Measurements from ENCODE around the gene SYT17.

Gene SYT17

DNA sequence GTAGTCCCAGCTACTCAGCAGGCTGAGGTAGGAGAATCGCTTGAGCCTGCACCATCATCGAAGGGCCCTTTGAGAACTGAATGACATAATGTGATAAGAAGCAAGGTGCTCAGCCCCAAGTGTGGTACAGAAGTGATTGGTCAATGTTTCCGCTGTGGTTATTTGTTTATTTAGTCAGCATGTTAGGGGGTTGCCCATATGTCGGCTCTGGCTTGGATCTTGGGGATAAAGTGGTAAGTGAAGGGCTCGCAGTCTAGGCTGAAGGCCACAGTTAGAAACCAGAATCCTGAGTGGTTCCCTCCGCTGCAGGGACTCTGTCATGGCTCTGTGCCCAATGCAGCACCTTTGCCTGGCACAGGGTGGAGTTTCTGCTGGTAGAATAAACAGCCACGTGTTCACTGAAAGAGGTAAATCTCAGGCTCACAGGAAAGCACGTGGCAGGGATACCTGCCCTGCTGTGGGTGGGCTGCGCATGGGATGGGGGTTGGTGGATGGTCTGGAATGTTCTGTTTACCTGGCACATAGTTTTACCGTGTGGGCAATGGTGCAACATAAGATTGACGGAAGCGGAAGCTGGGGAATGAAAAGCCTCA lies 35.4 kb downstream of the SYT17 start:
- no peak for TF ChIP-seq POLR2AphosphoS5 (IDR thresholded peaks at IDR 0.05; ENCODE audit: low read depth, low read length)
- TF ChIP-seq POLR2A (IDR thresholded peaks at IDR 0.05; ENCODE audit: low read depth, low read length): no peak
- no peak for DNase-seq (ENCODE audit: insufficient read length)
- FAIRE-seq: no peak

DNA sequence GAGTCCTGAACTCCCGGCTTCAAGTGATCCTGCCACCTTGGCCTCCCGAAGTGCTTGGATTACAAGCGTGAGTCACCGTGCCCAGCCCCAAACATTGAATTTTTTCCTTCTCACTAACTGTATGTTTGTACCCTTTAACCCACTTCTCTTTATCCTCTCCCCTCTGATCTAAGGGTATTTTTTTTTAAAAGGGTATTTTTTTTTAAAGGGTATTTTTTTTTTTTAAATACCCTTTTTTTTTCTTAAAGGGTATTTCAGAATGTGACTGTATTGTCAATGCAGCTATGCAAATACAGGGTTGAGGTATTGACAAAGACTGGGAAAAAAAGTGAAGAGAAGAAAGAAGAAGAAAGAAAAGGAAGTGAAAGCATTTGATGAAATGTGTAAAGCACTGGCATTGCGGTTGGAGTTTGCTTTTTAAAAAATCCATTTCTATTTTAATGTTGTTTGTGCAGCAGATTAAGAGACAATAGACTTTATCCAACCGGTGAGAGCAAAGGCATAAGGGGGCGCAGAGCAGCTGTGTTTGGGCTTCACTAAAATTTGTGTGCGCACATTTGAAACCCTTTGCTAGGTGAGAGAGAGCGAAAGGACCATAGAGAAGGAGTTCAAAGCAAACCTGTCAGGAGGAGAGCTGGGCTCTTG lies 42.4 kb downstream of the SYT17 start:
- DNase-seq (ENCODE audit: insufficient read length): peak; percentile 30
- FAIRE-seq: no peak
- TF ChIP-seq TAF1 (IDR thresholded peaks at IDR 0.05; ENCODE audit: borderline replicate concordance, low read depth, low read length) (peak; percentile 15; the same call in 1 of the 2 replicates), POLR2A (IDR thresholded peaks at IDR 0.05; ENCODE audit: low read depth, low read length) (no peak)

DNA sequence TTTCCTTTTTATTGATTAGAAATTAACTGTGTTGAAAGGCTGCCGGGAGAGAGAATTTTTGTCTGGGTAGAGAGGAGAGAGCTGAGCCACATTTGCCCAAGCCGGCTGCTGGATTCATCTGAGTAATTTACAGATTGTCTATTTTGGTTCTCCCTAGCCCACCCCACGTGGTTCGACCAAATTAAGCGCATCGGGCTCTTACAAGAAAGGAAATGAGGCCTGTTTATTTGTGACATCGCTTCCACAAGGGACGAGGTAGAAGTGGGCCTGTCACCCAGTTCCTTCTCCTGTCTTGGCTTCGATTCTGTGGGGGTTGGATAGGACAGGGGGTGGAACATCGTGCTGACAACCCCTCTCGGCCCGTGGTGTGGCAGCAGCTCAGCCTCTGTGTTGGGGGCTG lies 42.9 kb downstream of the SYT17 start:
- no peak; the same call in 1 of the 2 replicates for TF ChIP-seq TAF1 (IDR thresholded peaks at IDR 0.05; ENCODE audit: borderline replicate concordance, low read depth, low read length)
- TF ChIP-seq POLR2AphosphoS5 (IDR thresholded peaks at IDR 0.05; ENCODE audit: low read depth, low read length): peak; percentile 19; the same call in 1 of the 2 replicates
- peak; percentile 35 for DNase-seq (ENCODE audit: insufficient read length)
- peak; percentile 51 for FAIRE-seq

- TF ChIP-seq TAF1 (IDR thresholded peaks at IDR 0.05; ENCODE audit: borderline replicate concordance, low read depth, low read length) (no peak), POLR2AphosphoS5 (IDR thresholded peaks at IDR 0.05; ENCODE audit: low read depth, low read length) (no peak)
- no peak for DNase-seq (ENCODE audit: insufficient read length)
- no peak for FAIRE-seq
These were observed 44.0 kb downstream of the SYT17 start for GRCh38 chr16:19212059-19212458.

DNA sequence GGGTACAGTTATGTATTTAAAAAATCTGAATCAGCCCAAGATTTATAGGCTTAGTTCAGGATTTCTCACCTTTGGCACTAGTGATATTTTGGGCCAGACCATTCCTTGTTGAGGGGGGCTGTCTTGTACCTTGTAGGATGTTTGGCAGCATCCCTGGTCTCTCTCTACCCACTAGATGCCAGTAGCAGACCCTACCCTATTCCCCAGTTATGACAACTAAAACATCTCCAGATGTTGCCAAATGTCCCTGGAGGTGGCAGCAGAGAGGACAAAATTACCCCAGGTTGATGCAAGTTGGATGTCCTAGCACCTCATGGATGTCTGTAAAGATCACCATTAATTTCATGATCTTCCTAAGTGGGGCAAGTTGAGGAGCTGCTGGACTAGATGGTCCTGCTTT lies 45.8 kb downstream of the SYT17 start:
- FAIRE-seq (no peak), DNase-seq (ENCODE audit: insufficient read length) (no peak)
- TF ChIP-seq TAF1 (IDR thresholded peaks at IDR 0.05; ENCODE audit: borderline replicate concordance, low read depth, low read length) (no peak), POLR2A (IDR thresholded peaks at IDR 0.05; ENCODE audit: low read depth, low read length) (no peak), POLR2AphosphoS5 (IDR thresholded peaks at IDR 0.05; ENCODE audit: low read depth, low read length) (no peak)

DNA sequence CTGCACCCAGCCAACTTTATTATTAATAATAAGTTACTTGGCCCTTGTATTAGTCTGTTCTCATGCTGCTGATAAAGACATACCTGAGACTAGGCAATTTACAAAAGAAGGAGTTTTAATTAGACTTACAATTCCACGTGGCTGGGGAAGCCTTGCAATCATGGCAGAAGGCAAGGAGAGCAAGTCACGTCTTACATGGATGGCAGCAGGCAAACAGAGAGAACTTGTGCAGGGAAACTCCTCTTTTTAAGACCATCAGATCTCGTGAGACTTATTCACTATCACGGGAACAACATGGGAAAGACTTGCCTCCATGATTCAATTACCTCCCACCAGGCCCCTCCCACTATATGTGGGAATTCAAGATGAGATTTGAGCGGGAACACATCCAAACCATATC lies 47.7 kb downstream of the SYT17 start:
- no peak for DNase-seq (ENCODE audit: insufficient read length)
- TF ChIP-seq TAF1 (IDR thresholded peaks at IDR 0.05; ENCODE audit: borderline replicate concordance, low read depth, low read length) (no peak), POLR2A (IDR thresholded peaks at IDR 0.05; ENCODE audit: low read depth, low read length) (no peak), POLR2AphosphoS5 (IDR thresholded peaks at IDR 0.05; ENCODE audit: low read depth, low read length) (no peak)
- no peak for FAIRE-seq

DNA sequence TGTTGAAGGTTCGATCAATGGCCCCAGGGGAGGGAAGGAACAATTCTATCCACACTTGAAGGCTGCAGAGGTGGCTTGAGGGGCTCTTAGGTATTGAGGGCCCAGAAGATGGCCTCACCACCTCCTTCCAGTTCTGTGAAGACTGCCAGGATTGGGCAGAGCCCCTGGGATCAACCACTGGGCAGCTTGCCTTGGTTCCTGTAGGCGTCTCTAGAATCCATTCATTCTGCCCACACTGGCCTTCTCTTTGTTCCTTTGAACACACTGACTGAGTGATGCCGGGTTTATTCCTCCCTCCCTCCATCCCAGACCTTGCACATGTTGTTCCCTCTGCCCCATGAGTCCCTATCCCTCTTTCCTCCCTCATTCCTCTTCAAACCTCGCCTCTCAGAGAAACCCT lies 50.5 kb downstream of the SYT17 start:
- FAIRE-seq (no peak), DNase-seq (ENCODE audit: insufficient read length) (no peak)
- TF ChIP-seq POLR2AphosphoS5 (IDR thresholded peaks at IDR 0.05; ENCODE audit: low read depth, low read length) (no peak), POLR2A (IDR thresholded peaks at IDR 0.05; ENCODE audit: low read depth, low read length) (no peak), TAF1 (IDR thresholded peaks at IDR 0.05; ENCODE audit: borderline replicate concordance, low read depth, low read length) (no peak)

DNA sequence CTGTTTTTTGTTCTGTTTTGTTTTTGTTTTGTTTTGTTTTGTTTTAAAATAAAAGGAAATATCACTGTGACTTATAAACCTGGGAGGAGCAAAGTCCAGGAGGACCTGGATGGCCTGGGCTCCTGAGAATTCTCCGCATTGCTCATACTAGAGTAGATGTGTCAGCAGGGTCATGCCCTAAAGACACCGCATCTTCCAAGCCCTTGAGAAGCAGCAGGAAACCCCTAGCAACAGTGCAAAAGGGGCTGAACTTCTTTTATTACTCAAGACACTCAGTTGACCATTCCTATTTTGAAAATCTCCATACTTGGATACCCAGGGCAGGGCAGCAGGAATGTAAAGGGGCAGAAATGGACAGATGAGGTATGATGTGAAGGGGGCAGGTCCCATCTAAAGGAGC lies 51.8 kb downstream of the SYT17 start:
- FAIRE-seq: no peak
- no peak for TF ChIP-seq POLR2A (IDR thresholded peaks at IDR 0.05; ENCODE audit: low read depth, low read length)
- TF ChIP-seq POLR2AphosphoS5 (IDR thresholded peaks at IDR 0.05; ENCODE audit: low read depth, low read length): no peak
- TF ChIP-seq TAF1 (IDR thresholded peaks at IDR 0.05; ENCODE audit: borderline replicate concordance, low read depth, low read length): no peak
- no peak for DNase-seq (ENCODE audit: insufficient read length)

DNA sequence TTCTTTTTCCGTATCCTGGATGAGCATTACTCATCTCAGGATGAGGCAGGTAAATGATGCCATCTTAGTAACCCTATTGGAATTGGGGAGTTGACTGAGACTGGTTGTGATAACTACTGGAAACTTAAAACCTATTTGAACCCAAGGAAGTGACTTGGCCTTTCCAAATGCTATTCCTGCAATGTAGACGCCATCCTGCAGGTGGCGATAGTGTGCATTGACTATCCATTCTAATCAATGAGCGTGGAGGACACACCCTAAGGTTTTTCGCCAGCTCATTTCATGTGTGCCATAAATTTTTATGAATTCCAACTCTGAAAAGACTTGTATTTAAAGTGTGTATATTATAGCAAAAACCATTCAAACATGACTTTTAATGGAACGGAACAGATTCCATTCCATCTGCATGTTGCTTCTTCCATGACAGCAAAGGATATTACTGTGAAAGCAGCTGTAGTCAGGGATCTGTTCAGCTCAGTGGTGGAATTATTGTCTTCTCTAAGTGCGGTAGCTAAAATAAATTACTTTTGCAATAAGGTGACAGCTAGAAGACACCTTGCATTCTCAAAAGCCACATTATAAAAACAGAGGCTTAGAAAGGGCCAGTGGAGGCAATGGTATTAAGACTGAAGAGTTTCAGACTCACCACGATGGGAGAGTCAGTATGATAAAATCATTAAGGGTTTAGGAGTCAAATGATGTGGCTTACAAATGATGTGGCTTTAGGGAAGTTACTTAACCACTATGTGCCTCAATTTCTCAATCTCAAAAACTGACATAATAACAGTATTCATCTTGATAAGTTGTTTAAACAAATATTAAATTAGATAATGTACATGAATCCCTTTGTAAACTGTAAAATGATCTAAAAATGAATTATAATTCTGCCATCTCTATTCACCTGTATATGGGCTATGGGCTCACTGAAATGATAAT lies 55.5 kb downstream of the SYT17 start:
- TF ChIP-seq TAF1 (IDR thresholded peaks at IDR 0.05; ENCODE audit: borderline replicate concordance, low read depth, low read length): no peak
- FAIRE-seq: no peak
- no peak for DNase-seq (ENCODE audit: insufficient read length)

DNA sequence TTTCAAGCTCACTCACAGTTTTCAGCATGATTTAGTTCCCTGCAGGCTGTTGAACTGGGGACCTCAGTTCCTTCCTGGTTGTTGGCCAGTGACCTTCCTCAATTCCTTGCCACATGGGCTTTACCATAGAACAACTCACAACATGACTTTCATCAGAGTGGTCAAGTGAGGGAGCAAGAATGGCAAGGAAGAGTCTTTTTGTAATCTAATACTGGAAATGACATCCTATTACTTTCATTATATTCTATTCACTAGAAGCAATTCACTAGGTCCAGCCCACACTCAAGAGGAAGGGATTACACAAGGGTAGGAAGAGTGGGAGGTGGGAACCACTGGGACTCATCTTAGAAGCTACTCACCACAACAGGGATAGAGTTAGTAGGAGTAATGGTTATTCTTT lies 57.6 kb downstream of the SYT17 start:
- no peak for TF ChIP-seq POLR2A (IDR thresholded peaks at IDR 0.05; ENCODE audit: low read depth, low read length)
- TF ChIP-seq TAF1 (IDR thresholded peaks at IDR 0.05; ENCODE audit: borderline replicate concordance, low read depth, low read length): no peak
- no peak for TF ChIP-seq POLR2AphosphoS5 (IDR thresholded peaks at IDR 0.05; ENCODE audit: low read depth, low read length)
- FAIRE-seq: no peak
- DNase-seq (ENCODE audit: insufficient read length): no peak

DNA sequence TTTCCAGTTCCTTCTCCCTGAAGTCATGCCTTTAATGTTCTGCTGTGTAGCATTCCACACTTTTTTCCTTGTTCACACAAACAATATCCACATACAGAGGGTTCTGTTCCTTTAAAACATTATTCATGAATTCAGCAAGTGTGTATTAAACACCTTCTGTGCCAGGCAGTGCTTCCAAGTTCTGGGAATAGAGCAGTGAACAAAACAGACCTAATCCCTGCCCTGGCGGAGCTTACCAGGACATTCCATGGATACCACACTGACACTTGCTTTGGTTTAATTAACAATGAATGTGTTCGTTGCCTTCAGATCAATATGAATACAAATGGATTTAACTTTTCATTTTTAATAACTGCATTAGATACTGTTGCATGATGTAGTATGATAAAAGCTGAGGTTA lies 59.6 kb downstream of the SYT17 start:
- DNase-seq (ENCODE audit: insufficient read length) (no peak), FAIRE-seq (no peak)
- TF ChIP-seq TAF1 (IDR thresholded peaks at IDR 0.05; ENCODE audit: borderline replicate concordance, low read depth, low read length): no peak
- TF ChIP-seq POLR2A (IDR thresholded peaks at IDR 0.05; ENCODE audit: low read depth, low read length): no peak
- TF ChIP-seq POLR2AphosphoS5 (IDR thresholded peaks at IDR 0.05; ENCODE audit: low read depth, low read length): no peak

GRCh38 chr16:19228052-19228451 lies 60.0 kb downstream of the SYT17 start:
- DNase-seq (ENCODE audit: insufficient read length): no peak
- no peak for TF ChIP-seq TAF1 (IDR thresholded peaks at IDR 0.05; ENCODE audit: borderline replicate concordance, low read depth, low read length)
- TF ChIP-seq POLR2AphosphoS5 (IDR thresholded peaks at IDR 0.05; ENCODE audit: low read depth, low read length): no peak
- no peak for TF ChIP-seq POLR2A (IDR thresholded peaks at IDR 0.05; ENCODE audit: low read depth, low read length)
- FAIRE-seq: no peak
